GM21360 (cell line): ENCODE data around the gene USP6NL.

ENCODE experiments used
- ATAC-seq: cut with Tn5 transposase; IDR thresholded peaks from one replicate; pipeline ENCODE4 v1.9.1; 2021; ENCODE audit warnings: mild to moderate bottlenecking, moderate library complexity; ENCODE audit not compliant: unreplicated experiment

The USP6NL gene

DNA sequence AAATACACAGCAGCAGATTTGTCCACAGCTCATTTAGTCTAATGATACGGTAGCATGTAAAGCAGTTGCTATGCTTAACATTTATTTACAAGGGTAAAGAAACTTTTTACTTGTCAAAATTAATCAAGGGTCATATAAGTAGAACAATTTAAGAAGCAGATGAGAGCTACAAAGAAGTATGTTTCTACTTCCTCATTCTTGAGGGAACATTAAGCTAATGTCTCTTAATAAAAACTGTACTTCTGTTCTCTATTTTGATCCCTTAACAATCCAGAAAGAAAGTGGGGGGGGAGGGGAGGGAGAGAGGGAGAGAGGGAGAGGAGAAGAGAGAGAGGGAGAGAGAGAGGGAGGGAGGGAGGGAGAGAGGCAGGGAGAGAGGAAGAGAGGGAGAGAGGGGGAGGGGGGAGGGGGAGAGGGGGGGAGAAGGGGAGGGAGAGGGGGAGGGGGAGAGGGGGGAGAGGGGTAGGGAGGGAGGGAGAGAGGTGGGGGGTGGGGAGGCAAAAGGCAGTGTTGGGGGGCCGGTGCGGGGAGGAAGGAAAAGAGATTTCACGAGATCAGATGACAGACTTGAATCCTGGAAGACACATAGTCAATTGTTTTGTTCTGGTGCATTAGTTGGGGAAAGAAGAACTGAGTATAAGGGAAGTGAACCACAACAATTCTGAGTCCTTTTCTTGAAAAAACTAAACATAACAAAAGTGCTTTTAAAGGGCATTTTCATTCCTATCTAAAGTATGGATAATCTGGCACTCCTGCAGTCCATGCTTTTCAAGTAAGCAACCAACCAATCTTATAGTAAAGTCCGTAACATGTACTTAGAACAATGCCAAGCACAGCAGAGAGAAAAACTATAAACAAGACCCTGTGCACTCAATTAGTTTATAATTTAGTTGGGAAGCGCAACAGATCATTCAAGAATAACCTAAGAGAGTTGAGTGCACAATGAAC, 128.0 kb downstream of the USP6NL start:
- no peak for ATAC-seq

DNA sequence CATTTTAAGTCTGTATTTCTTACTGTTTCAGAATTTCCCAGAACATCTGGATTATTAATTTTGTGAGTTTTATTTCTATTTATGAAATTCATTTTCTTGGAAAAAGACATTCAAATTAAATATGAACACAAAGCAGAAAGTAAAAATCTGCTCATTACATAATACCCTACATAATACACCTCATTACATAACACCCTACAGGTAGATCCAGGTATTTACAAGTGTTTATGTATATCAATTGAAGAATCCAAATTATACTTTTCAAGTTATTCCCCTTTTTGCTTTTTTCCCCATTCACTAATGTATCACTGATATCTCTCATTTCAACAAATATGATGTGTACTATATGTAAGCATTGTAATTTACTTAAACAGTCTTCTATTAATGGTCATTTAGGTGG, 129.1 kb downstream of the USP6NL start:
- no peak for ATAC-seq

DNA sequence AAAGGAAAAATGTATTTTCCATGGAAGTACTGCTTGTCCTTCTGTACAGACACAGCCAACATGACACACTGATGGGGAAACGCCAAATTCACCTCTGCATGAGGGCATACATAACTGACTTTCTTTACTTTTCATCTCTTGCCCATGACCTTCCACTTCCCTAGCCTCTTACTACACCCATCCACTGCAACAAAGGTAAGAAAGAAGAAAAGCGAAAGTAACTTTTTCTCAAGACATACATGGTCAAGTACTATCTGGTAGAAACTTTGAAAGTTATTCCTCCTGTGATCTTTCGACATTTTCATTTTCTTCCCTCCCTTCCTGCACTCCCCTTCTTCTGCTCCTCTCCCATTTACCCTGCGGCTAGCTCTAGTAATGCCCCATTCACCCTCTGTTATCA, 130.8 kb downstream of the USP6NL start:
- no peak for ATAC-seq

DNA sequence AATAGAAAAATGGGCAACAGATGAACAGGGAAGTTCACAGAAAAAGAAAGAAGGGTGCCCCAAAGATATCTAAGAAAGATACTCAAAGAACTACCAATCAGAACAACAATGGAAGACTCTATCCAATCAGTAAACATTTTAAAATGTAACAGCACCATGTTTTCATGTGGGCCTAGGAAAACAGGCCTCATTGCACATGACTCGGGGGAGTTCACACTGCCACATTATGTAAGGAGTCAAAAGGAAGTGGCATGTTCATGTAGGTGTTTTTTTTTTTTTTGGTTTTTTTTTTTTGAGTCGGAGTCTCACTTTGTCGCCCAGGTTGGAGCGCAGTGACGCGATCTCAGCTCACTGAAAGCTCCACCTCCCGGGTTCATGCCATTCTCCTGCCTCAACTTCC, 132.2 kb downstream of the USP6NL start:
- no peak for ATAC-seq

DNA sequence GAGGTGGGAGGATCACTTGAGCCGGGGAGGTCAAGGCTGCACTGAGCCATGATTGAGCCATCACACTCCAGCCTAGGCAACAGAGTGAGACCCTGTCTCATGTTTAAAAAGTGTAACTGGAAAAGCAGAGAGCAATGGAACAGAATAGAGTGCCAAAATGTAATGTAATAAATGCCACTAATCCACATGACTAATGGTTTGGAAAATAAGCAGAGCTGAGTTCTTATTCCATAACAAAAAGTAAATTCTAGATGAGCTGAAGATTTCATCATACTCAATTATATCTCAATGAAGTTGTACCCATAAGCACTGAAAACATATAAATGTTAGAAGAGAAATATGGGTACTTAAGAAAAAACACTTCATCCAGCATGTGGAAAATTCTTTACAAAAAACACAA, 132.6 kb downstream of the USP6NL start:
- ATAC-seq = no peak

DNA sequence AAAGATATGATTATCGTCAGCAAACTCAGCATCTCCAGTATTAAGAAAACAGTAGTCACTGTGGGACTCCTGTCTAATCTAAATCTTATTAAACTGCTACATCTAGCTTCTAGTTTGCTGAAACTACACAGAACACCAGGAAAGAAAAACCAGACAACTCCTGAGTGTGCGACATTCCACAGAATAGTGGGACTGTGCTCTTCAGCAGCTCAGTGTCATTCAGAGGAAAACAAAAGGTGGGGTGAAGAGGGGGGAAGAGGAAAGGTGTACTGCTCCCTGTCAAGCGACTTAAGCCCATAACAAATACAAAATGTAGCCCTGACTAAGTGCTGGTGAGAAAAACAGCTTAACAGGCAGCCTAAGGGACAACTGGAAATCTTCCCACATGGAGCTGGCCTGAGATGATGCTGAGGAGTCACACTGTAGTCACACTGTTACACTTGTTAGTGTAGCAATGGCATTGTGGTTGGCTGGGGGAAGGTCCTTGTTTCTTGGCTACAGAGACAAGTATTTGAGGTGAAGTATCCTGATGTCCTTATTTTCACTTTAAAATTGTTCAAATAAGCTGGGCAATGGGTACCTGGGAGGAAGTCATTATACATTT, 135.5 kb downstream of the USP6NL start:
- ATAC-seq = no peak

DNA sequence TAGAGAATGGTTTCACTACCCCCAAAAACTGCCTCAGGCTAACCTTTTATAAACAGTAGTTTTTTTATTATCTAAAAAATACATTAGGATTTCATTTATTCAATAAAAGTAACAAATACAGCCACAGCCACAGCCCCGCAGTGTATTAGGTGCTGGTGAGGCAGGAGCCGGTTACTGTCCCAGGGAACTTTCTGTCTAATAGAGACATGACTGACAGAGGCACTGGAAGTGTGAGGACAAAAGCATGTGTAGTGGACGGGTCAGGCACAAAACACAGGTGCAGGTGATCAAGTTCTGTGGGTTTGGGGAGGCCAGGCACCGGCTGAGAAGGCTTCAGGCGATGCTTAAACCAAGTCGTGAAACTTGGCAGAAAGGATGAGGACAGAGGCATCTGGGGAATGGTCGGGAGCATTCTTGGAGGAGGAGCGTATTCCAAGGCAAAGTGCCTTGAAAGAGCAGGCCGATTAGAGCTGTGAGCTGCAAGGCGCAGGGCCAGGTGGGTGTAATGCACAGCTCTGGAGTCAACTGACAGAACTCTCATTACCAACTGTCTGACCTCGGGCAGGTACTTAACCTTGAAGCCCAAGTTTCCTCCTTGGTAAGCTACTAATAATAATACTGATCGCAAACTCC, 138.2 kb downstream of the USP6NL start:
- no peak for ATAC-seq

DNA sequence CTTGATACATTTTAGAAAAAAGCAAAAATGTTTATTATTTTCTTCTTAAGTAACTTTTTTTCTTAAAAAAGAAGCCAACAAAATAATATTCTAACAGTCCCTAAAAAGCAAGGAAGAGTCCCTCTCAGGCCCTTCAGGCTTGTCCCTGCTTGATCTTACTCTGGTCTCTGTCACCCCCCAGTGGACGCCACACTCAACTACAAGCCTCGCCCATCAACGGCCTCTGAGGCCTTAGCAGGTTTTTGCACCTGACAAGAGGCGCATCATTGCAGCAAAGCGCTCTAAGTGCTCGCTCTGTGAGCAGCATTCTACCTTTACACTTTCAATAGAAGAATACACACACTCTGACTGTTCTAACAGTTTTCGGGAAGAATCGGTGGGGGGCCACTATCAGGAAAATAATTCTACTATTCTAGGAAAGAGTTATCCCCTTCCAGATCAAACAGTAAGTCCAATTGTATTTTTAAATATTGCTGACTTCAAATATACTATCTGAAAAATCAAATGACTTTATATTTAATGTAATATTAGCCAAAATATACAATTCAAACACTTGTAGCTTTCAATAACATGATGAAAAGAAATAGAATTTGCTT, 139.2 kb downstream of the USP6NL start:
- ATAC-seq = peak; percentile 82

DNA sequence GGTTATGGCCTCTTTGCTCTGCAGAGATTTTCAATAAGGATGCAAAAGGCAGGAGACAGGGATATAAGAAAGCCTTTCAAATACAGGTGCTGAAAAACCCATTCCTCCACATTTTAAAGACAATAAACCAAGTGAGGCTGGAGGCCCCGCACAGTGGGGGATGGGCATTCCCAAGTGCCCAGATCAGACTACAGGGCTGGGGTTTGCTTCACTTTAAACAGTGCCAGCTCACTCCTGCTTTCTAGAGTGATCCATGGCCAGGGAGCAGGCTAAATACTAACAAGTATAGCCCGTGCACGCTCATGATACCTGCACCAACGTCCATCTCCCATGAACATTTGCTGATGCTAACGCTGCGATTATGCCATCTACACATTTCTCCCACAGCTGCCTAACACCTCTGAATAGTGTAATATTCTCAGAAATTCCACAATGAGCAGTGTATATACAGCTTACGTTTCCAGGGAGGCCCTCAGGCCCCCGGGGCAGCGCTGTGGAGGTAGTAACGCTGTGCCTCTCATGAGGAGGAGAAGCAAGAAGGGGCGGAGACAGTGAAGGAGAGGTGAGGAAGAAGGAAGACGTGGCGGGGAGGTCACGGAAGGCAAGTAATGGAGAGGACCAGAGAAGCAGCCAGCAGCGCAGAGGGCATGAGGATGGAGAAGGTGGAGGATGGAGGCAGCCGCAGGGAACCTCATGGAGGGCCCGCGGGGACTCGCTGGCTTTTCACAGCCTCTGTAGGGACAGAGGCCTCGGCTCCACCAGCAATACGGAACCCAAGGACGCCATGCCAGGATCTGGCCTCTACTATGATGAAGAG, 141.7 kb downstream of the USP6NL start:
- no peak for ATAC-seq

DNA sequence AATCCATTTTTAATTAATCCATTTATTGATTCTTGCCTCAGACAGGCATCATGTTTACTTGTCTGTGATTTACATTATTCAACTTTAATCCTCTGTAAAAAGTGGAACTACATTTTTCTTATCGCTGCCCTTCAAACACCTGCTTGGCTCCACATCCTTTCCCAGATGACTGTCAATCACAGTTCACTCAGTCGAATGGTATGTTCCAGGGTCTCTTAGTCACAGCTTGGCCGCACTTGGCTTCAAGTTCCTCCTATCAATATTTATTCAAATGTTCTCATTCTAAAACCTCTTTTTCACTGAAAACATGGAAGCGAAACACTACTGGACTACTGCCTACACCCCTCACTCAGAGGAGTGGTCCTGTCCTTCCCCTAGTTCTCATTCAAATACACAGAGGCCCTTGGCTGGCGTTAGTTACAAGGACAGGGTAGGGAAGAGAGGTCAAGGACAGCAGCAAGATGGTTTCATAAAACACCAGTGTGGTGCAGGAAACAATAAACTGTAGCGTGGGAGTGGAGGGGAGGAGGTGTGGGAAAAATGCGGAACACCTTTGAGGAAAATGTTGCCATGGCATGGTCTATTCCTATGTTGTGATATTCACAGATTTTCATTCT, 143.2 kb downstream of the USP6NL start:
- ATAC-seq = no peak

DNA sequence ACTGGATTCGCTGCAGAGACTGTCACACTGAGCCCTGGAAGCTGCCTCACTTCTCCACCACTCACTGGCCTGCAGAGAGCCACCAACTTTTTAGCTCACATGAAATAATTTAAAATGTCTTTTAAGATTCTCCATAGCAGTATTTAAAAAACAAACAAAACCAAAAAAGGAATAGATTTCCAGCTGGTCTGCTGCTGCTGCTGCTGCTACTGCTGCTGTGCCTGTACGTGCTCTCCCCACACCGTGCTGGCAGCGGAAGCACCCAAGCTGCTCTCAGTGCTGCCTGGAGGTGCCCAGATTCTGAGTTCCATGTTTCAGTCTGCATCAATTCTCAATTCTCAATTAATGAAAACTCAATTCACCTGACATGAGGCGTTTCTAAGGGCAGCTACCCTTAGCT, 146.0 kb downstream of the USP6NL start:
- no peak for ATAC-seq

DNA sequence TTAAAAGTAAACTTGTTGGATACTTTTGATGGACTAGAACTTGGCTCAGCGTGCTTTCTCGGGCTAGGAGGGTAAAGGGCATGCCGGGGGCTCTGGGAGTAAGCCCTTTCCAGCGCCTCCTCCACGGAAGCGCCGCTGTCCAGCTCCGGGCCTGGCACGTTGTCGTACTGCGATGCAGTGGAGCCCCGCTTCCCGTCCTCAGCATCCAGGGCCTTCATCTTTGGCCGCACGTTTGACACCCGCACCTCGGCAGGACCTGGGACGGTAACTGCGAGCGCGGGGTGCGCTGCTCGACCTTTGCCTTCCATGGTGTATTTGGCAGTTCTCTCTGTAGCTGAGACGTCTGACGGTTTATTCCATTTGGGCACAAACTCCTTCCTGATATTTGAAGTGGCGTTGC, 148.3 kb downstream of the USP6NL start:
- no peak for ATAC-seq

DNA sequence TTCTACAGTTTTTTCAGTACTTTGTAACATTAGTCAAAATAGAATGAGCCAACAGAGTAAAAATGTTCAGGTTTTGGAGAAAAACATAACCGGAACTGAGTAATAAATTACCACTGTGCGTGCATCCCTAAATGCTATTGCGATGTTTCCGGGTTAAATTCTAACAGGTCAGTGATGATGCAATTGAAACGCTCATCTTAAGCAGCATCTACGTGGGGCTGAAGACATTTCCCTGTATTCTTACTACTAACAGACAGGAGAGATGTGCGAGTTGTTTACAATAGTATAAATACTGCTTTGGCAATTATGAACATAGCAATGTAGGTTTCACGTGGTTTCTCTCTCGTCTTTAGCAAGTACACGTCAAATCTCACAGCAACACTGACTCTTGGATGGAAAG, 149.4 kb downstream of the USP6NL start:
- ATAC-seq = no peak

DNA sequence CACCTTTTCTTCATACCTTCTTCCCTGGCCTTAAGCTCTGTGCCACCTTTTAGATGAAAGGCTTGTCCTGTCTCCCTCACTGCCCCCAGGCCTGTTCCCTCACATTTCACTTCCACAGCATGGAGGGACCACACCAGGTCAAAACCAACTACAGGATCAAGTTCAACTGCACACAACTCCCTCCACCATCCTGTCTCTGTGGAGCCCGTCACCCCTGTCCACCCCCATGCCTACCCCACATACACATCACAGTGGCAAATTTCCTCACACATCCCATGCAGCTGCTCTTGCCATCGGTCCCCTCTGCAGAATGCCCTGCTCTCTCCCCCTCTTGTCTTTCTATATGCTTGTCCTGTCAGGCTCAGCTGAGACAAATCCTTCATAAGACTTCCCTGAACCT, 154.1 kb downstream of the USP6NL start:
- no peak for ATAC-seq

DNA sequence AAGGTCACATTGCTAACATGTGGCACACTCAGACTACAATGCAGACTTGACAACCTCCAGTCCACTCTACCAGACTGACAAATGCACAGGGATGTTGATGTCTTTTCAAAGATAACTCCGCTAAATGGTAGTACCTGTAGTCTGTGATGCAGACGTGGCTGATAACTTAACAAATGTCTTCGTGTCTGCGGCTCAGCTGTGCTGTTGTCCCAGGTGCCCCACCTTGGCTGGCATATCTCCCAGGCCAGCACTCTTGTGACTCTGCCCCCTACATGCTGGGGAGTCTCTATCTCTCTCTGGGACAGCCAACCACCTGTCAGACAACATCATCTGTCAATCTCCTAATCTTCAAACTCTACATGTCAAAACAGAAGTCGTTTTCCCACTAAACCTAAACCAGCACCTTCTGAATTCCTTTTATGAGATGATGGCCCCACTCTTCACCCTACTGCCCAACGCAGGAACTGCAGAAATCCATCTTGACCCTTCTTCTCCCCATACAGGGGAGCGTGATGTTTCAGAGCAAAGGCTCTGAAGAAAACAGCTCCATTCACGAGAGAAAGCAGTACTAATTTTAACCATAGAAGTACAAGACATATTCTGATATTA, 156.4 kb downstream of the USP6NL start:
- no peak for ATAC-seq

DNA sequence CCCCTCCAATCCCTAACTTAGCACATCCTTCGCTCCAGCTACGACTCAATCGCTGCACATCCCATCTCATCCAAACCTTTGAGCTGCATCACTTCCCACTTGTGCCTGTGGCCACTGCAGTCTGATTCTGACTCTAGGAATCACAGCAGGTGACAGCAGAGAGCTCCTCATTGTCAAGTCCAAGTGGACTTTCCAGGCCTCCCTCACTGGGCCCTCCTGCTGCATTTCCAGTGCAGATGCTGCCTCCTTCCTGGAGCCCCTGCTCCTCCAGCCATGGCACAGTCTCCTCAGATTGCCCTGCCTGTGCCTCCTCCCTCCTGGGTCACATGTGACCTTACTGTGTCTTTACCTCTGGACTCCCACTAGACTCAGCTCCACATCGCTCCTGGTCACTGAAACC, 157.3 kb downstream of the USP6NL start:
- ATAC-seq = no peak

DNA sequence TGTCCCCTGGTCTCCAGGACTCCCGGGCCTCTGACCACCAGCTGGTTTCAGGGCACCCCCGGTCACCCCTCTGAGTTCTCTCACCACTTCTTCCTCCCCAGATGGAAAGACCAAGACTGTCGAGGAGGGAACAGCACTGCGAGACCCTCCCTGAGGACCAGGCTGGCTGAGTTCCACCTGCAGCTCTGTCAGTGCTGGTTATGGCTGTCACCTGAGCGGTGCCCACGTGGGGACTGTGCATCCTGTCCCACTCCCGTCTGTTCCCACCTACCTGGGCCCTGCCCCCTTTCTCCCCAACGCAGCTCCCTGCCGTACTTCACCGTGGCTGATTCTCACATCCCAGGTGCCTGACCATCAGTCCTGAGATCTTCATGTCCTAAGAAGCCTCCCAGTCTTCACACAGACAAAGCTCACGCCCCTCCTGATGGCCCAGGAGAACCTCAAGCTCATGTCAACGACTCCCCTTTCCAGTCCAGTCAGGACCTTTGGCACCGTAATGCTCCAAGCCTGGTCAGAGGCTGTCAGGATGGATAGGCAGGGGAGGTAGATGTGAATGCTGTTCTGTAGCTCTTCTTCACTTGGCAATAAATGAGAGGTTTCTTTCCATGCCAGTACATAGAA, 159.7 kb downstream of the USP6NL start:
- no peak for ATAC-seq

DNA sequence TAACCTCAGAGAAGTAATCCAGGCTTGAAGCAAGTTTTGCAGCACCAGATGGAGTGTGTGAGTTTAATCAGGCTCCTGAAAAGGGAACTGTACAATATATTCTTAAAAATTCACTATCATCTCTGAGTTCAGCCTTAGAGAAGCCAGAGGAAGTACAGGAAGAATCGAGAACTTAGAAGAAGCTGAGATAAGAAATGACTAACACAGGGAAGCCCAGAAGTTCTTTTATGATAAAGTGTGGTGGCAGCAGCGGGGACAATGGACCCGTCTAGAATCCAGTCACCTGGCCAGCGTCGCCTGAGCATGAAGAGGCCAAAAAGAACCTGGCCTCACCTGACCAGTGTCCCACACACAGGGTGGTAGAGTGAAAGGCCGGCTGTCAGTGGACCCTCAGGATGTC, 161.0 kb downstream of the USP6NL start:
- ATAC-seq = no peak

DNA sequence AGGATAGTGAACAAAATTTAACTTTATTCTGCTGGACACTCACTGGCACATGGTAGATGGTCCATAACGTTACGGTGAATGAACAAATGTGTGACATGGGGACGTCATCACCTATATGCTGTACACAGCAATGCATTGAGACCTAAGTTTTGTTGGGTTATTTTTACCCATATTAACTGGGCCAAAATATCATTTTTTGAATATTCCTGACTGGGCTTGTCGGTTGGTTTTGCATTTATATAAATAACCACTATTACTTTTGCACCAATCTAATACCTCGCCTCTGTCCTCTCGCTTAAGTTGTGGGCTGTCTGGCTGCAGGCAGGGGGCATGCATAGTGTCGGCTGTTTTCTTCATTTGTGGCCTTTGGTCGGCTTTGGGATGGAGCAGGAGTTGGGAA, 161.7 kb downstream of the USP6NL start:
- no peak for ATAC-seq
